HG02970 (cell line): ENCODE measurements around the gene RGS12.

ENCODE experiments used
- ATAC-seq: cut with Tn5 transposase; IDR thresholded peaks from one replicate; pipeline ENCODE4 v1.9.1; 2021; ENCODE audit warnings: mild to moderate bottlenecking, moderate library complexity, moderate number of reproducible peaks; ENCODE audit not compliant: unreplicated experiment, low FRiP score

RGS12 gene

DNA sequence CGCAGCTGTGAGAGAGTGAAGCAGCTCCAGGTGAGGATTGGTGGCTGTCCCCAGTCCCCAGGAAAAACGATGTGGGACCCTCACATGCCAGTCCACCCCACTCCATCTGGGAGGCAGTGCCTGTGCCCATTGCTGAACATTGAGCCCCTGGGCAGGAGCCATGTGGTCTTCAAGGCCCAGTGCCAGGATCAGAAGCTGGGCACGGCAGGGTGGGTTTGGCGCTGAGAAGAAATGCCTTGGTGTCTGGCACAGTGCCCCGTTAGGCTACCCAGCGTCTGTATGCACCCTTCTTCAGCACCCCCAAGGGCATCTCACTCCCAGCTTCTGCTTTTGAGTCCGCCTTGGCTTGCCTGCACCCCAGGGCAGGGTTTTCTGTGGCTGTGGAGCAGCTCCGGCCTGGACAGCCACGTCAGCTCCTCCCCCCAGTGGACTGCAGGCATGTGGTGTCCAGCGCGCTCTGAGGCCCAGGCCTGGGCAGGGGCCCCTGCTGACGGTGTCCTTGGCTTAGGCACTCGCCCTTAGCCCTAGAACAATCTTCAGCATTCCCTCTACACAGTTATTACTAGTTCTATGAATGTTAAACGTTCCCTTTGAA, 28.6 kb downstream of the RGS12 start:
- ATAC-seq, result no peak

GRCh38 chr4:3322059-3322550, 29.3 kb downstream of the RGS12 start:
- ATAC-seq, result no peak

DNA sequence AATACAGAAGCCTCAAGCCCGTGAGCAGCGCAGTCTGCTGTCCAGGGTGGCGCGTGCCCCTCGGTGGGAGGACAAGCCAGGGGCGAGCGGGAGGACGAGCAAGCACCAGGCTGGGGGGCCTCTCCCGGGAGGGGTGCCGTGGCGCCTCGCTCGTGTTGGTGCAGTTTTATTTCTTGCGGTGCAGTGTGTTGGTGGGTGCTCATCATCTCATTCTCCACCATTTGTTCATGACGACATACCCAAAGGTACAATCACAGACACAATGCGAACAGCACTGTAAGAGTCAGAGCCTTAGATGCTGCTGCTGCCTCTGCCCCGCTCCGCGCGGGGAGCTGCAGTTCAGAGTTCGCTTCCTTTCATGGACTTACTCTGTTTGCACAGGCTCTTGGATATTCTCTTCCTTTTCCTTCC, 30.3 kb downstream of the RGS12 start:
- no peak for ATAC-seq

DNA sequence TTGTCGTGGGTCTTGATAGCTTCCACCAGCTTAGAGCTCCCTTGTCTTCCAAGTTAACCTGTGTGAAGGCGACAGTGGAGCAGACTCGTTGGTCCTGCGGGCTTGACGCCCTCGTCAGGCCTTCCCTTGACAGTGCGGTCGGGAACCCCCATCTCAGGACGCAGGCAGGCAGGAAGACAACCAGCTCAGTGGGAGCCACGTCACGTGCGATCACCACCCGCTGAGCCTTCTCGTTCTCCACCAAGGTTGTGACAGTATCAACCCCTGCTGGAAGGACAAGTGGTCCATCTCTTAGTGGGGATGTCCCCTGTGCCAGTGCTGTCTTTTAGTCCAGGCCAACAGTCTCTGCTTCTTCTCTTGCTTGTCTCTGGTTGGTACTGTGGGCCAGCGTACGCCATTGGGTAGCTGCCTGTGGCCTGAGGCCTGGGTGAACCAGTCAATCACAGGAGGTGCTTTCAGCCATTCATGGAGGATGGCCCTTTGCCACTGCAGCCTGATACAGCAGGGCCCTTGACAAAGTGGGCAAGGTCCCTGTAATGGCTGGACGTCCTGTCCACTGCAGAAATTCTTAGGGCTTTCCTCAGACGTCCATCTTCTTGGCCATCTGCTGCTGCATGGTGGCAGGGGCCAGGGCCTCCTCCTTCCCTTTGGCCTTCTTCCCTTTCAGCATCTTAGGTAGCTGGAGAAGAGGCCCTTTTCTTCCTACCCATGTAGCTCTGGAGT, 31.4 kb downstream of the RGS12 start:
- ATAC-seq, result no peak

GRCh38 chr4:3328814-3329663, 36.2 kb downstream of the RGS12 start:
- ATAC-seq, result no peak

- no peak for ATAC-seq
Measured at GRCh38 chr4:3329887-3330286, 37.1 kb downstream of the RGS12 start.

DNA sequence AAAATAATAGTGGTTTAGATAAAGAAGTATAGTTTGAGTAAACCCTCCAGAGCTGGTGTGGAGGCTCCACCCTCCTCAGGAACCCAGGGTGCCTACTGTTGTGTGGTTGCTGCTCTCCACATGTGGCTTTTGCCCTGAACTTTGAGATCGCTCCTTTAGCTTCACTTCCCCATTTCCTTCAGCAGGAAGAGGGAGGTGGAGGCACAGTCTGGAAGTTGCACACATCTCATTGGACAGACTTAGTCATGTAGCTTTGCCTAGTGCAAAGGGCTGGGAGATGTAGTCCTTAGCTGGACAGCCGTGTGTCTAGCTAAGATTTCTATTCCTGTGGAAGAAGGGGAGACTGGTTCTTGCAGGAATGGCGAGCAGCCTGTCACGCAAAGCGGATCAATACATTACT, 37.9 kb downstream of the RGS12 start:
- no peak for ATAC-seq

GRCh38 chr4:3331511-3332394, 38.9 kb downstream of the RGS12 start:
- no peak for ATAC-seq

DNA sequence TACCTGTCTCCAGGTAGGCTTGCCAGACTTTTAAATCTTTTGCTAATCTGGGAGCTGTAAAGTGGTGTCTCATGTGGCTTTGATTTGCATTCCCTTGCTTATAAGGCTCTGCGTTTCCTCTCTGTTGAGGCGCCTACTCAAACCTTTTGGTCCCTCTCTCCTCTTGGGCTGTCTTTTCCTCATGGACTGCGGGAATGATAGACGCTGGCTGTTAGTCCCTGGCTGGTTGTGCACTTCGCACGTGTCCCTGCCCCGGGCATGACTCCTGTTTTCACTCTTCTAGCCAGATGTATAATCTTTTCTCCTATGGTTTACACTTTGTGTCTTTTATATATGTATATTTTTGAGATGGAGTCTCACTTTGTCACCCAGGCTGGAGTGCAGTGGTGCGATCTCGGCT, 39.7 kb downstream of the RGS12 start:
- ATAC-seq, result no peak

GRCh38 chr4:3334316-3334715, 41.5 kb downstream of the RGS12 start:
- ATAC-seq, result no peak

GRCh38 chr4:3335385-3335784, 42.6 kb downstream of the RGS12 start:
- ATAC-seq, result no peak

GRCh38 chr4:3335982-3336381, 43.2 kb downstream of the RGS12 start:
- no peak for ATAC-seq

DNA sequence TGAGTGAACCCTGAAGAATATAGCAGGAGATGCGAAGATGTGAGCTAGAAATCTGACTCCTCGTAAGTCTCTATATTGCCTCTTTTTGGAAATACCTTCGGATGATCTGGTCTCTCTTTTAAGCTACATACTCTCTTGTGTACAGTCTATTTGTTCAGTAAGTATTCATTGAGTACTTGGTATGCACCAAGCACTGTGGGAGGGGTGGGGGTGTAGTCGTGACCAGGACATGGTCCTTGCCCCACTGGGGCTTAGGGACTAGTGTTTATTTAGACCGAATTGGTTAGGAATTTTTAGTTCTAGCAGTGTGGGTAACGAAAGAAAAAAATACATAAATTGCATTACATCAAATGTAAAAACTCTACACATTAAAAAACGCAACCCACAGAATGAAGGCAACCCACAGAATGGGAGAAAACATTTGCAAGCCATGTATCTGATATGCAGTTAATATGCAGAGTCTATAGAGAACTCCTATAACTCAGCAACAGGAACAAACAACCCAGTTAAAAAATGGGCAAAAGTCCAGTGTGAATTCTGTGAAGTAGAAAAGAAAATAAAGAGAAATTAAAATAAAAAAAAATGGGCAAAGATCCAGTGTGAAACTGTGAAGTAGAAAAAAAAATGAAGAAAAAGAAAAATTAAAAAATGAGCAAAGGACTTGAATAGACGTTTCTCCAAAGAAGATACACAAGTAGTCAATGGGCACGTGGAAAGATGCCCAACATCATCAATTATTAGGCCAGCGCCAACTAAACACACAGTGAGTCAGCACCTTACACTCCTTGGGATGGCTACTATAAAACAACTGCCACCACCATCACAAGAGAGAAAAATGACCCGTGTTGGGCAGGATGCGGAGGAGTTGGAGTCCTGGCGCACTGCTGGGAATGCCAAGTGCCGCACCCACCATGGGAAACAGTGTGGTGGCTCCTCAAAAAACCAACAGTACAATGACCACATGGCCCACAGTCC, 43.8 kb downstream of the RGS12 start:
- ATAC-seq, result no peak

GRCh38 chr4:3337357-3337732, 44.5 kb downstream of the RGS12 start:
- ATAC-seq, result no peak

- no peak for ATAC-seq
Measured at GRCh38 chr4:3337811-3338210, 45.0 kb downstream of the RGS12 start.

- no peak for ATAC-seq
Measured at GRCh38 chr4:3338321-3338838, 45.6 kb downstream of the RGS12 start.

GRCh38 chr4:3338976-3339531, 46.2 kb downstream of the RGS12 start:
- no peak for ATAC-seq

- ATAC-seq, result no peak
Measured at GRCh38 chr4:3339577-3339976, 46.8 kb downstream of the RGS12 start.
